Transverse colon (tissue), 4 donors: Measurements from ENCODE around the gene TBL1X. TPM values are rescaled to one million over a fixed set of nuclear protein-coding genes. Genes with fewer than 3 reads are reported as not detected.
A peak's percentile ranks its signal among the peaks of the same experiment; 100 is the strongest.

ENCODE experiments used
- DNase-seq: peaks from one replicate; pipeline ENCODE4 v3.0.0-alpha.2; 2019
- H3K27ac ChIP-seq, 4 donors: fragments of 200-600 bp; sonication (generic); 2 replicates each; pipeline ENCODE4 v1.5.1; 2016 to 2018; ENCODE audit warnings: inconsistent platforms in 4 of 4
- H3K27me3 ChIP-seq: fragments of 200-600 bp; sonication (generic); 2 replicates; pipeline ENCODE4 v1.5.1; 2017; ENCODE audit warnings: inconsistent platforms
- H3K36me3 ChIP-seq, 4 donors: fragments of 200-600 bp; sonication (generic); 2 replicates each; pipeline ENCODE4 v1.5.1; 2017 to 2019; ENCODE audit warnings: inconsistent platforms in 4 of 4
- H3K4me1 ChIP-seq, 4 donors: fragments of 200-600 bp; sonication (generic); 2 replicates each; pipeline ENCODE4 v1.5.1; 2017 to 2020; ENCODE audit warnings: inconsistent platforms in 4 of 4
- H3K4me3 ChIP-seq, 4 donors: fragments of 200-600 bp; sonication (generic); 1 replicate in 1 of 4; 2 replicates in 3 of 4; pipeline versions ENCODE4 v1.5.1 to v1.6.1; 2017 to 2019; ENCODE audit warnings: inconsistent platforms in 4 of 4
- H3K9me3 ChIP-seq, 2 donors: fragments of 200-600 bp; sonication (generic); 2 replicates each; pipeline ENCODE4 v1.5.1; 2017 to 2019; ENCODE audit warnings: inconsistent platforms in 2 of 2
- CTCF ChIP-seq, 5 experiments: fragments of 200-600 bp in 3 of 5; fragments of 450-650 bp in 2 of 5; sonication (generic) in 3 of 5; IDR thresholded peaks; 1 replicate in 2 of 5; 2 replicates in 3 of 5; pipeline ENCODE4 v1.5.1; 2016 to 2017; ENCODE audit warnings: antibody characterized with exemption in 5 of 5, inconsistent platforms in 3 of 5, mild to moderate bottlenecking in 2 of 5, moderate library complexity in 1 of 5
- EP300 ChIP-seq: sonication (generic); formaldehyde crosslinking; IDR thresholded peaks from one replicate; pipeline ENCODE4 v1.6.1; 2017; ENCODE audit warnings: antibody characterized with exemption, low read depth
- POLR2A ChIP-seq: fragments of 450-650 bp; IDR thresholded peaks from one replicate; pipeline ENCODE4 v1.6.1; 2016; ENCODE audit warnings: antibody characterized with exemption, mild to moderate bottlenecking, moderate library complexity
- POLR2AphosphoS5 ChIP-seq, 3 donors: sonication (generic); formaldehyde crosslinking; IDR thresholded peaks; one replicate each; pipeline ENCODE4 v1.6.1; 2016; ENCODE audit warnings: antibody characterized with exemption in 3 of 3
- WGBS, 2 donors: methylation state at CpG; one replicate each; pipeline ENCODE4 v1.1.5; 2018; ENCODE audit warnings: low coverage in 1 of 2; 5-methylcytosine and 5-hydroxymethylcytosine counted together
- in situ Hi-C, 4 donors: fragments of 200-750 bp; cut with MboI; loops; one replicate each; pipeline versions ENCODE4 v1.15.0 to v1.15.1; 2017; ENCODE audit warnings: low sequenced_read_pairs in 3 of 4, low pct_ligation_motif_present in 1 of 4, low pct_unique_long_range_greater_than_20kb in 1 of 4
- intact Hi-C: fragments of 100-400 bp; cut with DNase I; formaldehyde crosslinking; loops from one replicate; pipeline ENCODE4 v1.15.1; 2023; ENCODE audit warnings: low total_unique reads
- total RNA-seq, 4 donors: library from RNA; depleted of rRNA; stranded (reverse); fragments of >200 nt; gene quantifications; one replicate each; pipeline ENCODE4 v1.1.0, GENCODE V29; 2016

Gene TBL1X
- total RNA-seq, 4 donors from 2014 or later: 3.4 to 16.8 (median 13.0) TPM

- peak overlapping the region; percentile 59 to 69 (median 64) for H3K27ac ChIP-seq
- 13 to 60% methylated on average over 3 to 6 of the region's 6 CpGs for WGBS, 2 donors
- intact Hi-C loops: no loop called here
Measured at GRCh38 chrX:9676738-9677097, 211.9 kb downstream of the TBL1X start.

GRCh38 chrX:9677098-9677739, 212.4 kb downstream of the TBL1X start:
- WGBS, 2 donors: 0 to 39% methylated on average over 1 to 7 of the region's 7 CpGs
- peak; percentile 59 for DNase-seq

More at GRCh38 chrX:9676738-9677097, 211.9 kb downstream of the TBL1X start:
- Histone ChIP-seq H3K9me3 (no peaks in the 10 kb centered on the region), H3K4me1 (peaks cover 0 to 2% (median 0%) of the 10 kb centered on the region in 4 donors), H3K4me3 (no peak overlapping the region), H3K36me3 (no peaks in the 10 kb centered on the region), H3K27me3 (no peaks in the 10 kb centered on the region)
- in situ Hi-C loops: loop anchor here in 2 of 4 donors (25.0 kb wide), 3 partner anchors 214 to 714 kb away; partner anchors contain the start of gene TBL1X (in 1 of the 2)
- TF ChIP-seq POLR2AphosphoS5 (IDR thresholded peaks at IDR 0.05) (no peak), POLR2A (no peak), EP300 (no peak), CTCF (IDR thresholded peaks at IDR 0.05) (no peak)
- no peak for DNase-seq

GRCh38 chrX:9678215-9678965, 213.5 kb downstream of the TBL1X start:
- 75 to 80% methylated on average over 1 to 3 of the region's 3 CpGs for WGBS, 2 donors
- no peaks in the 10 kb centered on the region for H3K9me3 ChIP-seq
- H3K4me1 ChIP-seq: peaks cover 0 to 2% (median 0%) of the 10 kb centered on the region in 4 donors
- intact Hi-C loops (no loop called here), in situ Hi-C loops (loop anchor here in 2 of 4 donors (25.0 kb wide), 3 partner anchors 216 to 716 kb away; partner anchors contain the start of gene TBL1X (in 1 of the 2))
- DNase-seq: no peak
- H3K27ac ChIP-seq: peak overlapping the region in 2 of 4 donors; percentile 59 to 64
- no peaks in the 10 kb centered on the region for H3K36me3 ChIP-seq
- no peak for TF ChIP-seq POLR2AphosphoS5 (IDR thresholded peaks at IDR 0.05)
- no peak for TF ChIP-seq EP300
- TF ChIP-seq POLR2A: no peak
- no peak for TF ChIP-seq CTCF (IDR thresholded peaks at IDR 0.05)
- no peak overlapping the region for H3K4me3 ChIP-seq
- H3K27me3 ChIP-seq: no peaks in the 10 kb centered on the region

More at GRCh38 chrX:9677098-9677739, 212.4 kb downstream of the TBL1X start:
- intact Hi-C loops: no loop called here
- H3K27me3 ChIP-seq: no peaks in the 10 kb centered on the region
- peaks cover 0 to 2% (median 0%) of the 10 kb centered on the region in 4 donors for H3K4me1 ChIP-seq
- peak overlapping the region; percentile 59 to 69 (median 64) for H3K27ac ChIP-seq
- TF ChIP-seq POLR2AphosphoS5 (IDR thresholded peaks at IDR 0.05) (no peak), POLR2A (no peak), EP300 (no peak), CTCF (IDR thresholded peaks at IDR 0.05) (no peak)
- no peaks in the 10 kb centered on the region for H3K36me3 ChIP-seq
- no peak overlapping the region for H3K4me3 ChIP-seq
- H3K9me3 ChIP-seq: no peaks in the 10 kb centered on the region
- in situ Hi-C loops: loop anchor here in 2 of 4 donors (25.0 kb wide), 3 partner anchors 215 to 715 kb away; partner anchors contain the start of gene TBL1X (in 1 of the 2)

DNA sequence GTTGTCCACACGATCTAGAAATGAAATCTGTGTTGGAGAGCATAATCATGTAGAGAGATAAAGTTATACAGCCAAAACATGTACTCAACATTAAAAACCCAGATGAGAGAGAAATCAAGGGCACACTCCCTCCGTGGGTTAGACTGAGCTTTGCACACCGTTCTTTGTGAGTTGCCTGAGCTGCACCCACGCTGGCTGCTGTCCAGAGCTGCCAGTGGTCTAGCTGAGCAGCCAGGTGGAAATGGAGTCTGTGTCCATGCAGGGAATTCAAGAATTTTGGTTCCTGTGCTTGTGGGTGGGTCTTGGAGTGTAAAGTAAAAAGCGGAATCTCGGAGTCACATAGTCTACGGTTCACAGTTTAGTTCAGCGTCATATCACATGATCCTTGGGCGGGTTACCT, 216.2 kb downstream of the TBL1X start:
- no peak overlapping the region for H3K4me3 ChIP-seq
- in situ Hi-C loops: loop anchor here in 2 of 4 donors (25.0 kb wide), 3 partner anchors 219 to 719 kb away; partner anchors contain the start of gene TBL1X (in 1 of the 2)
- TF ChIP-seq EP300: no peak
- no peak for TF ChIP-seq POLR2AphosphoS5 (IDR thresholded peaks at IDR 0.05)
- TF ChIP-seq POLR2A: no peak
- TF ChIP-seq CTCF (IDR thresholded peaks at IDR 0.05): no peak
- 85% methylated on average over 9 of the region's 9 CpGs; no CpG with 5 or more reads in 1 of the 2 donors for WGBS, 2 donors
- no peak overlapping the region for H3K27ac ChIP-seq
- no peaks in the 10 kb centered on the region for H3K9me3 ChIP-seq
- intact Hi-C loops: no loop called here
- H3K27me3 ChIP-seq: no peaks in the 10 kb centered on the region
- DNase-seq: no peak
- no peaks in the 10 kb centered on the region for H3K36me3 ChIP-seq
- peaks cover 0 to 2% (median 0%) of the 10 kb centered on the region in 4 donors for H3K4me1 ChIP-seq
